NCI-H187 (cell line): ENCODE results near the gene NEK9.
"Not testable (repeated sequence)": the region's sequence is repeated elsewhere in the genome, so short reads cannot be mapped to it uniquely, and the experiment has no call there.

Source experiments
- DNase-seq, 2 experiments: peaks; one replicate each; lab custom pipeline; 2025; lab: John Stamatoyannopoulos, UW

The NEK9 gene

GRCh38 chr14:75126679-75127473, at the start of gene NEK9:
Gene NEK9 (minus strand): TSS chr14:75127048. CDS start chr14:75126921, 127 bp downstream.
- DNase-seq, result peak; percentile 70 to 84

DNA sequence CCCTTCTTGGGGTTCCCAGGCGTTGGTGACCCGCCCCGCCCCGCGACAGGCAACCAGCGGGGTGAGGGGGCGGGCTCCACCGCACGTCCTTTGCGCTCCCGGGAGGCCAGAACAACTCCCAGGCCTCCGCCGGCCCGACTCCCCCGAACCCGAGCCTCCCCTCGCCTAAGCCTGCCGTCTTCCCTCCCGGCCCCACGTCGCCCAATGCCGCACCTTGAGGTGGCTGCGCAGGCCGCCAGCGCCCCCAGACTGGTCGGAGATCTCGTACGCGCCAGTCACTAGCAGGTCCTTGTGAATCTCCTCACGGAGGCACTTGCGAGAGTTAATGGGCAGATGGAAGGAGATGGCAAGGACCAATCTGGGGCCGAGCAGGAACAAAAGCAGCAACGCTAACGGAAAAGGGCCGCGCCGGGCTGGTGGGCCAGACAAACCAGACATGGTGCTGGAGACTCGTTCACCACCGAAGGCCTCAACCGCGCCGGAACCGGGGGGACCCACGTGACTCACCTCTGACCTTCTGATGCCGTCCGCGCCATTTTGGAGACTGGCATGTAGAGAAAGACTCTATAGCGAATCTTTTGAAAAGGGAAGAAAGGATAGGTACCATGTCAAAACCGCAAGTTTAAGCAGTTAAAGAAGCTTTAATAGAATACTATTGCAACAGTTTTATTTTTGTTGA, 49.4 kb upstream of the NEK9 start, which contains the start of gene TMED10:
Gene TMED10, minus strand, starts transcription at position 471 of the 679 bp plus-strand sequence. Its CDS starts 33 bp downstream, at position 438.
- DNase-seq, result peak; percentile 85 to 97

GRCh38 chr14:75175677-75176141, 48.9 kb upstream of the NEK9 start:
- no peak for DNase-seq

- no peak for DNase-seq
Observed at GRCh38 chr14:75174066-75174465, 47.2 kb upstream of the NEK9 start.

GRCh38 chr14:75170772-75171171, 43.9 kb upstream of the NEK9 start:
- DNase-seq, result no peak

DNA sequence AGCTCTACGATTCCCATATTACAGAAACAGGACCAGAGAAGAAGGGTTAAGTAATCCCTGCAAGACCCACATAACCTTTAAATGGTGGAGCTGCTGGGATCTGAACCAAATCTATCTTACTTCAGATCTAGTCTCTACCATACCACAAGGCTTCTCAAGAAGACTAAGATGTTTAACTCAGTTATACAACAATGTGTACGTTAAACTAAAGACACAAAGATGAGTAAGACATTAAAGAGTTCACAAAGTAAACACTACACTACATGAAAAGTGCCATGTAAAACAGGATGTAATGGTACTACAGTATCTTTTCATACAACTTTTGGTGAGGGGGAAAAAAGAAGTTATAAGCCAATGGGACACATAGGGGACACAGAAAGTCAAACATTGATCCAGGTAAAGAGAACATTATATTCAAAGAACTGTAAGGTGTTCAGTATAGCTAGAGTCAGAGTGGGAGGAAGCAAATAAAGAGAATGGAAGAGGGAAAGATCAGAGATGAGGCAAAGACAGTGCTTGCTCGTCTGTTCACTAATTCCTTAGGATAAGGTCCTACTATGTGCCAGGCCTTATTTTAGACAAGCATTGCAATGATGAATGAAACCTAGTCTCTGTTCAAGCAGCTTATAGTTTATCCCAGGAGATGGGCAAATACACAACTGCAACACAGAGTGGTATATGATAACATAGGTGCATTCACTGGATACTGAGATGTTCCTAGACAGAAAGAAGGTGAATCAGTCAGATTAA, 41.9 kb upstream of the NEK9 start:
- DNase-seq, result no peak

DNA sequence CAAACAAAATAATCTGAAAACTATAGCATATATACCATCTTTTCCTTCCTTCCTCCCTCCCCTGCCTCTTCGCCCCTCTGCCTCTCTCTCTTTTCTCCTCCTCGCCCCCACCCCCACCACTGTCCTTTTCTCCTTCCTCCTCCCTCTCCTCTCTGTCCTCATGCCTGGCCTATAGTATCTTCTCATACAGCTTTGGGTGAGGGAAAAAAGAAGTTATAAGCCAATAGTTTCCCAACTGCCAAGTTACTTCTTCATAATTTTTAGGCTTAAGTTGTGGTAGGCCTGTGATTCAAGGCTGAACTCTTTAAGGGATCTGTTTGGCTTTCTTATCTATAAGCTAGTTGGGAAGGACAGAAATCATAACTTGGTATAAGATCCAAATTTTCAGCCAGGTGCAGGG, 40.5 kb upstream of the NEK9 start:
- DNase-seq, result no peak

GRCh38 chr14:75165586-75166391, 38.9 kb upstream of the NEK9 start:
- no peak for DNase-seq

- DNase-seq, result no peak
Observed at GRCh38 chr14:75164809-75165208, 38.0 kb upstream of the NEK9 start.

GRCh38 chr14:75163677-75164076, 36.8 kb upstream of the NEK9 start:
- DNase-seq, result no peak

GRCh38 chr14:75162631-75163030, 35.8 kb upstream of the NEK9 start:
- DNase-seq, result no peak

DNA sequence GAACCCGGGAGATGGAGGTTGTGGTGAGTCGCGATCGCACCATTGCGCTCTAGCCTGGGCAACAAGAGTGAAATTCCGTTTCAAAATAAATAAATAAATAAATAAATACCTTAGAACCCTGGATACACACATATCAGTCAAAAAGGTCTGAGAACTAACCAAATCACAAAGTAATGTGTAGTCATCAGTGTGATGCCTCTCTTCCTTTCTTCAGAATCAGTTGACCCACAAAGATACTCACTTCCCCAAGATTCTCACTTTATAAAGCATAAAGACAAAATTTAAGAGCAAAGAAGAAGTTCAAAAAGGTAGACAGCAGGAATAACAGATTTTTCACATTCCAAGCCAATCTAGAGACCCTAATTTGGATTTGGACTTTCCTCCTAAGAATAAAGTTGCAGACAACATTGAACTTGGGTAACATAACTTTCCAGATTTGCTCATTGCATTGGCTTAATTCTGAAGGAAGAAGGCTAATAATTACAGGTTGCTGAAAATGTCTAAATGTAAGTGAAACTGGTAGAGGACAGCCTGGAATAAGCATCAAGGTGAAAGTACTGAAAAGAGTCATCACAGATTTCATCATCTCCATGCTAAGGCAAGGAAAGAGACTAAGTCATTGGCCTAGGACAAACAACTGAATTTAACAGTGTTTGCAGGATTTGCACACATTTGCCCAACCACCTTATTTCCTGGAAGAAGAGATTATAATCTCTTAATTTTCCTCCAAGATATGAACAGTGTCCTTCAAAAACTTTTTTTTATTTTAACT, 32.2 kb upstream of the NEK9 start:
- DNase-seq, result no peak

DNA sequence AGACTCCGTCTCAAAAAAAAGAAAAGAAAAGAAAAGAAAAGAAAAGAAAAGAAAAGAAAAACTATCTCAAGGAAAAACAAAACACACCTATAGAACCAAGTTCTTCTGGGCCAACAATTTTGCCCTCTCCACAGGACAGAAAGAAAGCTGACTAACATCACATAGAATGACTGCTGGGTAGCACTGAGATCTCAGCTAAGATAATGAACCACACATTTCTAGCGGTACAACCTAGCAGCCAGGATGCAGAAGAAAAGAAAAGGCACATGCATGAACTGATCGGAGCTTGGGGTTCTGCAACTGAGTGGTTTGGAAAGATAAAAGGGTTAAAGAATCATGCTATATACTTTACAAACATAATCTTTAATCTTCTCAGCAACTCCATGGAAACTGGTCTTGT, 30.1 kb upstream of the NEK9 start:
- DNase-seq, result no peak

DNA sequence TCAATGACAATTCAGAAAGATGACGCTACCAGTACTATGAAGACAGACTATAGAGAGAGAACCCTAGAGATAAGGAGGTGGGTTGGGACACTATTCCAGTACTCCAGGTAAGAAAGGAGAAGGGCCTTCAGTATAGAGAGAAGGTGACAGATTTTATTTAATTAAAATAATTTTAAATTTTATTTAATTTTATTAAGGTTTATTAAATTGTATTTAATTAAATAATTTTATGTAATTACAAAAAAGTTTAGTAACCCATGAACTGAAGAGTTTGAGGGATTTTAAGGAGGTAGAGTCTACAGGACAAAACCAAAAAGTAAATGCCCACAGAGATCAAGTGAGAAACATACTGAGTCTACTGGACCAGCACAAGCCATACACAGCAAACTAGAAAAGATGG, 29.3 kb upstream of the NEK9 start:
- DNase-seq, result no peak

GRCh38 chr14:75155169-75155568, 28.3 kb upstream of the NEK9 start:
- no peak for DNase-seq

GRCh38 chr14:75153295-75153694, 26.4 kb upstream of the NEK9 start:
- DNase-seq, result no peak

DNA sequence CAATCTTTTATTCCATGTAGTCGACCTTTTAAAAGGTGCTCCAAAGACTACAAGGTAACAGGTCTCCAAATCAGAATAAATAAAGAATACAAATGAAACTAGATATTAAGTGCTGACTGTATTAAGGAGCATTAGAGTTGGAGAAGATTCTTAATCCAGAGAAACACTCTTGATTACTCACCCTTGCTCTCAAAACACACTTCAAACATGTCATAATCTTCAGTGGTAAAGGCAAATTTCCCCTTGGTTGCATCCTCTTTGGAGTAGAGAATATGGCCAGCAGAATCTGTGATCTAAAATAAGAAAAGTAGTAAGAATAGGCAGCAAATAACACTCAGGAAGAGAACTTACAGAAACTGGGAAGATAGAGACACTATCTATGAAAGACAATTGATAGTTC, 25.0 kb upstream of the NEK9 start:
- no peak for DNase-seq

DNA sequence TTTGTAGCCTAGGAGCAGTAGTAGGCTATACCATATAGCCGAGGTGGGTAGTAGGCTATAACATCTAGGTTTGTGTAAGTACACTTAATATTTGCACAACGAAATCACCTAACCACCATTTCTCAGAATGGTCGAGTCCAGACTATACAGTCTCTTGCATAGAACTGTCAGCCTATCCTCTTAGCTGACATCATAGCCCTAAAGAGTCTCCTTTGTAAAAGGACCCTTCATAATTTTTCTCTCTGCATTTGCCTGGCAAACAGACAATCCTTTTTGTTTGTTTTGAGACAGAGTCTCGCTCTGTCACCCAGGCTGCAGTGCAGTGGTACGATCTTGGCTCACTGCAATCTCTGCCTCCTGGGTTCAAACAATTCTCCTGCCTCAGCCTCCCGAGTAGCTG, 23.8 kb upstream of the NEK9 start:
- not testable (repeated sequence) for DNase-seq

DNA sequence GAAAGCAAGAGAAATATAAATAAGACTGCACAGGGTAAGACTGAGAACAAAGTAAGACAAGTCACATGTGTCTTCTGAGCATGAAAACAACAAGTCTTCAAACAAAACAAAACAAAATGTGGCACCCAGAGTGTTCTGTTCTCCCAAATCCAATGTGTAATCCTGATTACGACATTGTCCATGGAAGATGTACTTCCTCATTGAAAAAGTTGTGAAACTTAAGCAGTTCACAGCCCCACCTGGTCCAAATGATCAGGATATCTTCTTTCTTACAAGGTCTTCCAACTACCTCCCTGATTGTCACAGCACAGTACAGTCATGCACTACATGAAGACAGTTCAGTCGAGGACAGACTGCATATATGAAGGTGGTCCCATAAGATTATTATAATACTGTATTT, 23.3 kb upstream of the NEK9 start:
- no peak for DNase-seq

- DNase-seq, result no peak
Observed at GRCh38 chr14:75147423-75148071, 20.7 kb upstream of the NEK9 start.
